Stimulated activated CD4-positive, alpha-beta T cell treated with anti-CD3 and anti-CD28 coated beads, Interleukin-1b, Interleukin-23, amount 100 ng/mL, for 48 hours (primary cell): ENCODE results near the gene NCKAP5L.
"Not testable (repeated sequence)": the region's sequence is repeated elsewhere in the genome, so short reads cannot be mapped to it uniquely, and the experiment has no call there.

Experiments used
- DNase-seq: peaks from one replicate; pipeline ENCODE4 v3.0.0-alpha.2; 2020

The NCKAP5L gene

DNA sequence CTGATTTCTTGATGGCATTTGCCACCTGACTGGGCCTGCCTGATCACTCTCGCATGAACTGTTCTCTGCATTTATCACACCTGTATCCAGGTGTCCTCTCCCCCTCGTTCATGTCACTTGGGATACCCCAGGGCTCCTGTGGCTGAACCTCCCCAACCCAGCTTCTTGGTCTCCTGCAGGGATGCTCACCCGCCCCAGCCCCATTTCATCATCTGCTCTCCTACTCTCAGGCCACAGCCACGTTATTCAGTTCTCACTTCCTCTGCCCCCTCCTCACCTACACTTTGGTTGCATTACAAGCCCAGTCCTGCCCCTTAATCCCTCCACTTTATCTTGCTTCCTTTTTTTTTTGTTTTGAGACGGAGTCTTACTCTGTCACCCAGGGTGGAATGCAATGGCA lies 51.4 kb downstream of the NCKAP5L start:
- no peak for DNase-seq

- peak; percentile 65 for DNase-seq
Observed at GRCh38 chr12:49776413-49776812, 51.8 kb downstream of the NCKAP5L start.

DNA sequence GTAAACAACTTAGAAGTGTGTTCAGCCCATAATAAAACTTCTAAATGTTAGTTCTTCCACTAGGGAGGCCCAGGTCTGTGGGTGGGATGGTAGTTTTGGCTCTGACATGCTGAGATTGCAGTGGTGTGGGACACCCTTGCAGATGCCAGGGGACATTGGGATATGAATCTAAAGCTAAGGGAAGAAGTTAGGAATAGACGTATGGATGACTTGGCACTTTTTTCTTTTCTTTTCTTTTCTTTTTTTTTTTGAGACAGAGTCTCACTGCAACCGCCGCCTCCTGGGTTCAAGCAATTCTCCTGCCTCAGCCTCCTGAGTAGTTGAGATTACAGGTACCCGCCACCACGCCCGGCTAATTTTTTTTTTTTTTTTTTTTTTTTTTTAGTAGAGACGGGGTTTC lies 55.1 kb downstream of the NCKAP5L start:
- not testable (repeated sequence) for DNase-seq

DNA sequence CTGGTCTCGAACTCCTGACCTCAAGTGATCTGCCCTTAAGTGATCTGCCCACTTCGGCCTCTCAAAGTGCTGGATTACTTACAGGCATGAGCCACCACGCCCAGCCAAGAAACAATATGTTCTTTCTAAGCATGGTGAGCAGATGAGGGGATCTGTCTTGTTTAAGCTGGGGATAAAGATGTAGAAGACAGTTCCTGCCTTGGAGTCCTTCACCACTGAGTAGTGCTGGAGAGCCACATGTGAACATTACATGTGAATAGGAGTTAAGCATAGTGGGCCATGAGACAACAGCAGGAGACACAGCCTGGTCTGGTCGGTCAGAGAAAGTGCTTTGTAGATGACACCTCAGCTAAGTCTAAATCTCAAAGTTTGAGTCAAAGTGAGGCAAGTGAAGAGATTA lies 60.9 kb downstream of the NCKAP5L start:
- DNase-seq = no peak

DNA sequence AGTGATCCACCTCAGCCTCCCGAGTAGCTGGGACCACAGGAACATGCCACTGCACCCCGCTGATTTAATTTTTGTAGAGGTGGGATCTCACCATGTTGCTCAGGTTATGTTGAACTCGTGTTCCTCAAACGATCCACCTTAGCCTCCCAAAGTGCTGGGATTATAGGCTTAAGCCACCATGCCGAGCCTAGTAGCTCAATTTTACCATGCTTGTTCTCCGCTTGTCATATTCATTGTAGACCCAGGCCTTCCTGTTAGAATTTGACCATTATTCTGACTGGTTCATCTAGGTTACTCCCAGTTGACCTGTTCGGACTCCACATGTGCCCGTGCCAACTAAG lies 62.1 kb downstream of the NCKAP5L start:
- DNase-seq = no peak

DNA sequence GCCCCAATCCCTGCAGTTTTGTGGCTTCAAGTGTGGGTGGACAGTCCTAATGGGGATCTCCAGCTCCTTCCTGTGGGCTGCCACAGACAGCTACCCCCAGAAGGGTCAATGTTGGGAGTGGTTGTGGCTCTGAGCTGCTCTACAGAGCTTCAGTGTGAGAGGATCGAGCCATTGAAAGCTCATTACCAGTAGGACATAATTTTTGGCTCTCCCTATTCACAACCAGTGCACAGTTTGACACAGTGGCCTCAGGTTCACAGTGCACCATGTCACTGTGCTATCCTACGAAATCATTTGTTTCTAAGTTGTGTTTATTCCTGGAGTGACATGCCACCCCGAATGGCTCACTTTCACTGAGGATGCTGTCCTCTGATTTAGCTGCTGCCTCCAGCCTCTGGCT lies 64.1 kb downstream of the NCKAP5L start:
- DNase-seq = no peak

GRCh38 chr12:49763006-49763591 lies 65.1 kb downstream of the NCKAP5L start:
- DNase-seq = peak; percentile 79

GRCh38 chr12:49762468-49762847 lies 65.8 kb downstream of the NCKAP5L start:
- no peak for DNase-seq

GRCh38 chr12:49761677-49762467 lies 66.3 kb downstream of the NCKAP5L start:
- DNase-seq = no peak

DNA sequence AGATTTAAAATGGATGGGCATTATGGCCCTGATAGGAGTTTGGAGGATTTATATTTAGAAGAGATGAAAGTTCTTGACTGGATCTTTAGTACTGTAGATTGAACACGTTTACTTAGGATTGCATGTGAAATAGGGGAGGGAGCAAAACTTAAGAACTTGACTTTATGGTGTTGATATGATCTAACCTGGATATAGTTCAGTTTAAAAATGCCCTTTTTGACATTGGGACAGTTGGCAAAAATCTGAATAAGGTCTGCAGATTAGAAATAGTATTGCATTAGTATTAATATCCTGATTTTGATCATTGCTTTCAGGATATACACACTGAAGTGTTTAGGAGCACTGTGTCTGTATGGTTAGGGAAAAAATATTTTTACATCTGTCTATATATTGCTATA lies 77.2 kb downstream of the NCKAP5L start:
- DNase-seq = no peak

- peak; percentile 78 for DNase-seq
Observed at GRCh38 chr12:49750027-49750995, 77.9 kb downstream of the NCKAP5L start.

DNA sequence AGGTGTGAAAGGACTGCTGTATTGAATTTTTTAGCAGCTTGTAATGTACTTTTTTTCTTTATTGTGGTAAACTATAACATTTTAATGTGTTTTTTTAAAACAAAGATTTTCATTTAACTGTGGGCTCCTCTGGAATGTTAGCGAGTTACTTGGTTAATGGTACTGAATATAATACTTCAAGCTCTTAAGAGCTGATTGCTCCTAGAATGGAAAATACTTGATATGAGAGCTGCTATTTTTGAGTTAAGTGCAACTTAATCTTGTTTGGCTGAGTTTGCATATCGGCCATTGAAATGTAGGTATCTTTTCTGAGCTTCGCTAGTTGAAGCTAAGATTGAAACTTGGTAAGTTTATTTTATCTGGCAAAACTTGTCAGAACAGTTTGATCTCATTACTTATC lies 79.4 kb downstream of the NCKAP5L start:
- no peak for DNase-seq

DNA sequence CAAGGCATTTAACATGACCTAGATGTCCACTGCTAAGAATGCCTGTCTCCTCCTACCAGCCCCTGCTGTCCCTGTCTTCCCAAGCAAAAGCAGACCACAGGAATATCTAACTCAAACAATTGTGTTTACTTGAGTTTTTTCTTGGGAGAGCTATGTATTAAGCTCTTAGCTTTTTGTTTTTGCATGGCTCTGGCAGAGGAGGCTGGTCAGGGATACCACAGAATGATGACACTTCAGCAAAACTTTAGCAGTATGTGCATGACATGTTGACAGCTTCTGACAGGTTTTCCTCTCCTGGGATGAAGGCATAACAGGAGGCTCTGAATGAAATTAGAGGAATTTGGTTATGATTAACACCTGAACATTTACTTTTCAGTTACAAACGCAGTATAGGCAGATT lies 79.9 kb downstream of the NCKAP5L start:
- DNase-seq = no peak

DNA sequence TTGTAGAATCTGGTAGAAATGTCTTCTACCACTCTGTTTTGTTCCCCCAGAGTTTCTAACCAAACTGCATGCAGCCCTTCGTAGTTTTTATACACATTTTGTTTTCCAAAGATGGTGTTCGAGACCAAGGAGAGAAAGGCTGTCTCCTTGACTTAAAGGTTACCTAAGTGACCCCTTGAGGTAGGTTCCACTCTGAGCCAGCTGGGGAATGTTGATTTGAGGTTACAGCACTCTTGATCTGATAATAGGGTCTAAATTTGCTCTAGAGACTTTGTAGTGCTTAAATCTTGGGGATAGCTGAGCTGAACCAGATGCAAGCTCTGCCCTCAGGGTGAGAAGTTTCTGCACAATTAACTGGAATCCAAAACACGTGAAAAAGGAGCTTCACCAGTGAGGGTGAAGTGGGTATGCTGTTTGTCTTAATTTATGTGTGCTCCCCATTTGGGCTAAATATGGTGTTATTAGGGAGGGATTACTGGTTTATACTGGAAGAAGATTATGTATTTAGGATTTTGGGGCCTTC lies 83.8 kb downstream of the NCKAP5L start:
- no peak for DNase-seq

DNA sequence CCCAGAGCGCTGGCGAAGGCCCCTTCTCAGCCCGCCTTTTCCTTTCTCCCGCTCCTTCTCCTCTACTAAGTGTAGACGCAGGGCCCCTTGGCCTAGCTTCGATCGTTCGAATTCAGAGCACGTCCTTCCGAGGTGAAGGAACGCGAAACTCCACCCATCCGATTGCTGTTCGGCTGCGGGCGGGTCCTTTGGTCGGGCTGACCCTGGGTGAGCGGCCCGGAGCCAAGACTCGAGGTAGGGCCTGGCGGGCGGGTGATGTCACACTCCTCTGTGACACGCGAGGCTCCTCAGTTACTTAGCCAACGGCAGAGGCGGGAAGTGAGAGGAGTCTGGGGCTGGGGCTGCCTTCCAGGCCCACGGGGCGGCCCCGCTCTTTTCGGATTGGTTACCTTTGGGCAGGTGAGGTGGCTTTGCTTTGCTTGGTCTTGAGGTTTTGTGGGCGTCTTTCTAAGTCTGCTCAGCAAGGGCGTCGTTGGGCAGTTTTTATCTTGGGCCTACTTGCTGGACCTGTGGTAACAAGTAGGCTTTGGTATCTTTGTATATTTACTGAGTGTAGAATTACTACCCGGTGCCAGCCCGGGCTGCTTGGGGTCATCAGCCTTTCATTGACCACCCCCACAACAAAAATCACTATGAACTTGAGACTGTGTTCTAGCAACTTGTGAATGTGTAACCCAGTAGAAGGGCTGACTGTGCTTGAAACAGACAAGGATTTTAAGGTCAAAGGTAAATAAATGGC lies 86.2 kb downstream of the NCKAP5L start:
- DNase-seq = peak; percentile 92
